ENCODE results near the gene CADPS2. TPM values are rescaled to one million over a fixed set of nuclear protein-coding genes. Genes with fewer than 3 reads are reported as not detected.

Gene CADPS2
- total and polyA plus RNA-seq, 2 of the 4 experiments (the other 2 are of a cell fraction) = 0.10 to 0.54 TPM

DNA sequence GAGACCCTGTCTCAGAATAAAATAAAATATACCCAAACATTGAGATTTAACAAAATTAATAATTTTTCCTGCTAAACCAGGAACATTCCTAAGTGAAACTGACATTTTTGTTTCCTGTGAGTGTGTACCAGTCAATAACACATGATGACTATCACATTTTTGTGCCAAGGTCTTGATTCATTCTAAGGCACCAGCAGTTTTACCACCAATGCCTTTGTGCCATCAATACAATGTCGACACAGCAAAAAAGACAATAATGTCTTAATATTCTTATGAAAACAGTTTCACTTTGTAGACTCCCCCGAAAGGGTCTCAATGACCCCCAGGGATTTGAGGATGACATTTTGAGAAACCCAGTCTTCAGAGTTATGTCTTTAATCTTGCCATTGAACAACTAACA is 7.2 kb upstream of the CADPS2 start:
- Histone ChIP-seq H3K23ac (ENCODE audit: low read depth, low read length) (no peak overlapping the region), H3K56ac (ENCODE audit: extremely low read depth, insufficient read depth, low read length) (no peak overlapping the region), H3K79me1 (ENCODE audit: low read depth in 1 of 2, low read length in 2 of 2) (no peaks in the 10 kb centered on the region), H2AFZ (replicated peaks; ENCODE audit: low read length, poor library complexity) (no peak overlapping the region), H4K91ac (ENCODE audit: insufficient read depth, low read depth, low read length) (no peak overlapping the region), H3K9ac (ENCODE audit: low read depth, low read length) (no peak overlapping the region), H2BK20ac (ENCODE audit: low read depth, low read length) (no peak overlapping the region), H2BK5ac (ENCODE audit: low read depth, low read length, poor library complexity, severe bottlenecking) (no peak overlapping the region), H3K18ac (ENCODE audit: low read depth, low read length) (no peak overlapping the region), H4K5ac (ENCODE audit: low read depth, low read length) (no peak overlapping the region), H3K4me1 (ENCODE audit: control insufficient read depth, insufficient read depth, low read length) (no peaks in the 10 kb centered on the region), H3K27ac (ENCODE audit: insufficient read depth, low read length) (no peak overlapping the region), H4K8ac (ENCODE audit: low read depth in 2 of 2, low read length in 2 of 2) (no peak overlapping the region), H2BK15ac (ENCODE audit: low read depth, low read length) (no peak overlapping the region), H3K27me3 (ENCODE audit: control insufficient read depth, insufficient read depth, low read length) (no peaks in the 10 kb centered on the region), H3K4me3 (ENCODE audit: insufficient read depth, low read depth, low read length) (no peak overlapping the region), H2AK5ac (ENCODE audit: low read depth, low read length) (no peak overlapping the region), H2BK120ac (ENCODE audit: low read depth, low read length) (no peak overlapping the region), H3K4ac (ENCODE audit: low read depth, low read length) (no peak overlapping the region), H3K4me2 (ENCODE audit: low read depth, low read length) (no peak overlapping the region), H3K9me1 (ENCODE audit: insufficient read depth, low read length) (no peaks in the 10 kb centered on the region), H3K36me3 (ENCODE audit: control insufficient read depth, insufficient read depth, low read length) (no peaks in the 10 kb centered on the region), H2AK9ac (replicated peaks; ENCODE audit: low read depth, low read length, poor library complexity) (no peak overlapping the region), H3K9me3 (ENCODE audit: control insufficient read depth, insufficient read depth, low read length) (no peaks in the 10 kb centered on the region), H3K14ac (replicated peaks; ENCODE audit: low read depth, low read length) (no peak overlapping the region), H4K20me1 (ENCODE audit: insufficient read depth, low read length) (no peaks in the 10 kb centered on the region)
- in situ Hi-C loops (cut with MboI; ENCODE audit: low sequenced_read_pairs) (no loop called here), intact Hi-C loops (cut with micrococcal nuclease) (no loop called here), dilution Hi-C loops (cut with HindIII; ENCODE audit: low sequenced_read_pairs, unreplicated experiment) (no loop called here)
- ChIA-PET CTCF (no interaction called here), POLR2A (ENCODE audit: unreplicated experiment) (no interaction called here)
- no peak for TF ChIP-seq CHD1 (IDR thresholded peaks at IDR 0.05; ENCODE audit: low read depth, low read length)
- no peak for TF ChIP-seq CEBPB (IDR thresholded peaks at IDR 0.05; ENCODE audit: low read depth, low read length)
- TF ChIP-seq, protein P1, sequence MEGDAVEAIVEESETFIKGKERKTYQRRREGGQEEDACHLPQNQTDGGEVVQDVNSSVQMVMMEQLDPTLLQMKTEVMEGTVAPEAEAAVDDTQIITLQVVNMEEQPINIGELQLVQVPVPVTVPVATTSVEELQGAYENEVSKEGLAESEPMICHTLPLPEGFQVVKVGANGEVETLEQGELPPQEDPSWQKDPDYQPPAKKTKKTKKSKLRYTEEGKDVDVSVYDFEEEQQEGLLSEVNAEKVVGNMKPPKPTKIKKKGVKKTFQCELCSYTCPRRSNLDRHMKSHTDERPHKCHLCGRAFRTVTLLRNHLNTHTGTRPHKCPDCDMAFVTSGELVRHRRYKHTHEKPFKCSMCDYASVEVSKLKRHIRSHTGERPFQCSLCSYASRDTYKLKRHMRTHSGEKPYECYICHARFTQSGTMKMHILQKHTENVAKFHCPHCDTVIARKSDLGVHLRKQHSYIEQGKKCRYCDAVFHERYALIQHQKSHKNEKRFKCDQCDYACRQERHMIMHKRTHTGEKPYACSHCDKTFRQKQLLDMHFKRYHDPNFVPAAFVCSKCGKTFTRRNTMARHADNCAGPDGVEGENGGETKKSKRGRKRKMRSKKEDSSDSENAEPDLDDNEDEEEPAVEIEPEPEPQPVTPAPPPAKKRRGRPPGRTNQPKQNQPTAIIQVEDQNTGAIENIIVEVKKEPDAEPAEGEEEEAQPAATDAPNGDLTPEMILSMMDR (conservative IDR thresholded peaks at IDR 0.05; ENCODE audit: low read depth, low read length) = no peak
- no TSS peak for BruUV-seq (replicated peaks)
- ATAC-seq (ENCODE audit: low read depth) (no peak), DNase-seq (no peak)
- WGBS, 2 experiments (ENCODE audit: extremely low coverage in 2 of 2, insufficient read length in 1 of 2) = no CpG with 5 or more reads among the region's 2 CpGs
